Transverse colon (tissue), 4 donors: ENCODE results near the gene NT5DC3. TPM values are rescaled to one million over a fixed set of nuclear protein-coding genes. Genes with fewer than 3 reads are reported as not detected.

Experiments
- DNase-seq: peaks from one replicate; pipeline ENCODE4 v3.0.0-alpha.2; 2019
- H3K27ac ChIP-seq, 4 donors: fragments of 200-600 bp; sonication (generic); 2 replicates each; pipeline ENCODE4 v1.5.1; 2016 to 2018; ENCODE audit warnings: inconsistent platforms in 4 of 4
- H3K27me3 ChIP-seq: fragments of 200-600 bp; sonication (generic); 2 replicates; pipeline ENCODE4 v1.5.1; 2017; ENCODE audit warnings: inconsistent platforms
- H3K36me3 ChIP-seq, 4 donors: fragments of 200-600 bp; sonication (generic); 2 replicates each; pipeline ENCODE4 v1.5.1; 2017 to 2019; ENCODE audit warnings: inconsistent platforms in 4 of 4
- H3K4me1 ChIP-seq, 4 donors: fragments of 200-600 bp; sonication (generic); 2 replicates each; pipeline ENCODE4 v1.5.1; 2017 to 2020; ENCODE audit warnings: inconsistent platforms in 4 of 4
- H3K4me3 ChIP-seq, 4 donors: fragments of 200-600 bp; sonication (generic); 1 replicate in 1 of 4; 2 replicates in 3 of 4; pipeline versions ENCODE4 v1.5.1 to v1.6.1; 2017 to 2019; ENCODE audit warnings: inconsistent platforms in 4 of 4
- H3K9me3 ChIP-seq, 2 donors: fragments of 200-600 bp; sonication (generic); 2 replicates each; pipeline ENCODE4 v1.5.1; 2017 to 2019; ENCODE audit warnings: inconsistent platforms in 2 of 2
- EP300 ChIP-seq: sonication (generic); formaldehyde crosslinking; IDR thresholded peaks from one replicate; pipeline ENCODE4 v1.6.1; 2017; ENCODE audit warnings: antibody characterized with exemption, low read depth
- POLR2A ChIP-seq: fragments of 450-650 bp; IDR thresholded peaks from one replicate; pipeline ENCODE4 v1.6.1; 2016; ENCODE audit warnings: antibody characterized with exemption, mild to moderate bottlenecking, moderate library complexity
- POLR2AphosphoS5 ChIP-seq, 3 donors: sonication (generic); formaldehyde crosslinking; IDR thresholded peaks; one replicate each; pipeline ENCODE4 v1.6.1; 2016; ENCODE audit warnings: antibody characterized with exemption in 3 of 3
- WGBS, 2 donors: methylation state at CpG; one replicate each; pipeline ENCODE4 v1.1.5; 2018; ENCODE audit warnings: low coverage in 1 of 2; 5-methylcytosine and 5-hydroxymethylcytosine counted together
- in situ Hi-C, 4 donors: fragments of 200-750 bp; cut with MboI; loops; one replicate each; pipeline versions ENCODE4 v1.15.0 to v1.15.1; 2017; ENCODE audit warnings: low sequenced_read_pairs in 3 of 4, low pct_ligation_motif_present in 1 of 4, low pct_unique_long_range_greater_than_20kb in 1 of 4
- intact Hi-C: fragments of 100-400 bp; cut with DNase I; formaldehyde crosslinking; loops from one replicate; pipeline ENCODE4 v1.15.1; 2023; ENCODE audit warnings: low total_unique reads
- total RNA-seq, 4 donors: library from RNA; depleted of rRNA; stranded (reverse); fragments of >200 nt; gene quantifications; one replicate each; pipeline ENCODE4 v1.1.0, GENCODE V29; 2016
- TF ChIP-seq, protein P1 (sequence below), 5 experiments: fragments of 200-600 bp in 3 of 5; fragments of 450-650 bp in 2 of 5; sonication (generic) in 3 of 5; IDR thresholded peaks; 1 replicate in 2 of 5; 2 replicates in 3 of 5; pipeline ENCODE4 v1.5.1; 2016 to 2017; ENCODE audit warnings: antibody characterized with exemption in 5 of 5, inconsistent platforms in 3 of 5, mild to moderate bottlenecking in 2 of 5, moderate library complexity in 1 of 5

Gene NT5DC3
- total RNA-seq, 4 donors from 2014 or later = 24.3 to 71.4 (median 54.8) TPM

DNA sequence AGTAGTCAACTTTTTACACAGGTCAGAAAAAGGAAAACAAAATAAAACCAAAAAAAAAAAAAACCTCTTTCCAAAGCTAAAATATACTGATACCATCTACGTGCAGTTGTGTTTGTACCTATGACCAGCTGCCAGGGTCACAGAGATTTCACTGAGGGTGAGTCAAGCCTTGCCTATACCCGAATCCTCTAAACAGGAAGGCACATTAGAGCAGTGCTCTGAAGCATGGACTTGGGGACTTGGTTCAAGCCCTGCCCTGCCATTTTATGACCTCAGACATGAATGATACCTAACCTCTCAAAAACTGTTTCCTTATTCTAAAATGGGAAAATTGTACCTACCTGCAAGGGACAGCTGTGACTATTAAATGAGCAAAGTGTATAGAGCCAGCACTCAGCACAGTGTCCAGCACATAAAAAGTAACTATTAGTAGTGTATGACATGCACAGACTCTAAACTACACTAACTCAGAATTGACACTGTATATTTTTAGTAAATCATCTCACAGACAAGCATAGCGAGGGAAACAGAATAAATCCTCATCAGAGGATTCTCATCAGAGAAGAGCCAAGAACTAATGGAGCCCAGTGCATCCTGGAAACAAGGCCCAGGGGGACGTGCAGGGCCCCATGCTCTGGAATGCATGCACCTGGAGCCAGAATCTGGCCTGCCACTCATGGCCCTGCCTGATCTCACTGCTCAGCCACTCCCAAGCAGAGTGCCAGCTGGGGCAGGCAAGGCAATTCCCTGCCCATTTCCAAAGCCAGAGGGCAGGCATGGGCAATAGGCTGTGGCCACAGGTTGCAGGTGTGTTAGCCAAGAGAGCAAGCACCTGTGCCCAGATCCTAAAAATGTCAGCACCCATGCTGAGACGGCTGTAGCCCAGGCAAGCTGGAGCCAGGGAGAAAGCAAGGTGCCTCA is 57.0 kb downstream of the NT5DC3 start:
- intact Hi-C loops (loop anchor here (2.0 kb wide), 1 partner anchor 47 kb away; no protein-coding TSS in a partner anchor), in situ Hi-C loops (no loop called here)
- H3K4me1 ChIP-seq = peaks cover 0 to 16% (median 0%) of the 10 kb centered on the region in 4 donors
- peaks cover 0 to 10% (median 0%) of the 10 kb centered on the region in 4 donors for H3K36me3 ChIP-seq
- TF ChIP-seq EP300 = no peak
- peak in 1 of 3 donors; percentile 26 for TF ChIP-seq POLR2AphosphoS5 (IDR thresholded peaks at IDR 0.05)
- TF ChIP-seq POLR2A = no peak
- TF ChIP-seq, protein P1, sequence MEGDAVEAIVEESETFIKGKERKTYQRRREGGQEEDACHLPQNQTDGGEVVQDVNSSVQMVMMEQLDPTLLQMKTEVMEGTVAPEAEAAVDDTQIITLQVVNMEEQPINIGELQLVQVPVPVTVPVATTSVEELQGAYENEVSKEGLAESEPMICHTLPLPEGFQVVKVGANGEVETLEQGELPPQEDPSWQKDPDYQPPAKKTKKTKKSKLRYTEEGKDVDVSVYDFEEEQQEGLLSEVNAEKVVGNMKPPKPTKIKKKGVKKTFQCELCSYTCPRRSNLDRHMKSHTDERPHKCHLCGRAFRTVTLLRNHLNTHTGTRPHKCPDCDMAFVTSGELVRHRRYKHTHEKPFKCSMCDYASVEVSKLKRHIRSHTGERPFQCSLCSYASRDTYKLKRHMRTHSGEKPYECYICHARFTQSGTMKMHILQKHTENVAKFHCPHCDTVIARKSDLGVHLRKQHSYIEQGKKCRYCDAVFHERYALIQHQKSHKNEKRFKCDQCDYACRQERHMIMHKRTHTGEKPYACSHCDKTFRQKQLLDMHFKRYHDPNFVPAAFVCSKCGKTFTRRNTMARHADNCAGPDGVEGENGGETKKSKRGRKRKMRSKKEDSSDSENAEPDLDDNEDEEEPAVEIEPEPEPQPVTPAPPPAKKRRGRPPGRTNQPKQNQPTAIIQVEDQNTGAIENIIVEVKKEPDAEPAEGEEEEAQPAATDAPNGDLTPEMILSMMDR (IDR thresholded peaks at IDR 0.05) = peak in 3 of 5 experiments; percentile 14 to 56 (median 35)
- H3K4me3 ChIP-seq = no peak overlapping the region
- no peaks in the 10 kb centered on the region for H3K9me3 ChIP-seq
- DNase-seq = peak; percentile 46
- peak overlapping the region in 3 of 4 donors; percentile 44 to 58 (median 51) for H3K27ac ChIP-seq
- no peaks in the 10 kb centered on the region for H3K27me3 ChIP-seq
- 69 to 90% methylated on average over 2 to 5 of the region's 5 CpGs for WGBS, 2 donors

DNA sequence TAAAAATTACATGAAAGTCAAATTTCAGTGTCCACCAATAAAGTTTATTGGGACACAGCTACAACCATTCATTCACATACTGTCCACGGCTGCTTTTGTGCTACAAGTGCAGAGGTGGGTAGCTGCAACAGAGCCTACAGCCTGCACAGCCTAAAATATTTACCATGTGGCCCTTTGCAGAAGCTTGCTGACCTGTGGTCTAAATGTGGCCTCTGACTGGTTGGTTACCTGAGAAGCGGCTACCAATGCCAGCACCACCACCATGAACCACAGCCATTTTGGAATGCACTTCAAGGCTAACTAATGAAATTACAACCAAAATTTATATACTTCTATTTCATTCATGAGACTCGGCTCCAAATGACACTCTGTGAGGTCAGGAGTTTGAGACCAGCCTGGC is 58.6 kb downstream of the NT5DC3 start:
- Histone ChIP-seq H3K27me3 (no peaks in the 10 kb centered on the region), H3K4me1 (peaks cover 0 to 16% (median 0%) of the 10 kb centered on the region in 4 donors), H3K36me3 (peaks cover 0 to 10% (median 2%) of the 10 kb centered on the region in 4 donors), H3K4me3 (no peak overlapping the region), H3K9me3 (no peaks in the 10 kb centered on the region), H3K27ac (no peak overlapping the region)
- intact Hi-C loops = loop anchor here (2.0 kb wide), 1 partner anchor 46 kb away; no protein-coding TSS in a partner anchor
- WGBS, 2 donors = 93 to 100% methylated on average over 1 to 3 of the region's 3 CpGs
- DNase-seq = no peak
- no peak for TF ChIP-seq POLR2A
- TF ChIP-seq, protein P1 (IDR thresholded peaks at IDR 0.05) = no peak
- in situ Hi-C loops = no loop called here

DNA sequence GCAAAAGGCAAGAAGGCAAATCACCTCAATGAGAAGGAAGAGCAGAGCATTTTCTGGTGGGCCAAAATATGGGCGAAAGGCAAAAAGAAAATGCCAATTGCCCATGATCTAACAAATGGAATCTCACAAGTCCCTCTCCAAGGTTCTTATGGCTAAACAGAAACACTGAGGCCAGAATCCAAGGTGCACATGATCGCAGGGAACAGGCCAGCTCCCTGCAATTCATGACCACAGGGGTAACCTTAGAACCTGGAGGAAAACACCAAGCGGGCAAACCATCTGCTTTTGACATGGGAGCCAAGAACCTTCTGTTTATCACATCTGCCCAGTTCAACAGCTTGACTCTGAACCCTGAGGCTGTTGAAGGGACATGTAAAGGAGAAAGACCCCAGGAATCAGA is 60.0 kb downstream of the NT5DC3 start:
- Histone ChIP-seq H3K4me1 (peaks cover 0 to 16% (median 0%) of the 10 kb centered on the region in 4 donors), H3K27me3 (no peaks in the 10 kb centered on the region), H3K4me3 (no peak overlapping the region), H3K36me3 (peaks cover 0 to 14% (median 6%) of the 10 kb centered on the region in 4 donors), H3K9me3 (no peaks in the 10 kb centered on the region), H3K27ac (peak overlapping the region in 1 of 4 donors; percentile 3)
- 84 to 99% methylated on average over 3 of the region's 3 CpGs for WGBS, 2 donors
- in situ Hi-C loops = no loop called here
- DNase-seq = no peak
- TF ChIP-seq POLR2AphosphoS5 (IDR thresholded peaks at IDR 0.05) = no peak
- intact Hi-C loops = no loop called here

DNA sequence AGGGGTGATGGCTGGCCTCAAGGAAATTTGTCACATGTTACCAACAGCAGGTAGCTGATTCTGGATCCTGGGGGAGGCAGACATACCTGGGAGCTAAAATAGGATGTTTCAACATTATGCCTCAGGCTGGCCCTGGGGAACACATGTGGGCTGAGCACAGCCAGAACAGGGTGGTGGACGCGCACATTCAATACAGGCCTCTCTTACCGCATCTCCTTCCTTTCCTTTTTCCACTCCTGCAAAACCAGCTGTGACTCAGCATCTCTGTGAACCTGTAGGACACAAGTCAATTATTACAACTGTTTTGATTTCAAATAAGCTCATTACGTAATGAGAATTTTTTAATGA is 61.0 kb downstream of the NT5DC3 start:
- peaks cover 0 to 13% (median 5%) of the 10 kb centered on the region in 4 donors for H3K36me3 ChIP-seq
- TF ChIP-seq POLR2AphosphoS5 (IDR thresholded peaks at IDR 0.05) (no peak), EP300 (no peak), POLR2A (no peak)
- TF ChIP-seq, protein P1 (IDR thresholded peaks at IDR 0.05) = no peak
- no peaks in the 10 kb centered on the region for H3K27me3 ChIP-seq
- no peaks in the 10 kb centered on the region for H3K9me3 ChIP-seq
- in situ Hi-C loops = no loop called here
- H3K4me1 ChIP-seq = peaks cover 0 to 16% (median 0%) of the 10 kb centered on the region in 4 donors
- DNase-seq = no peak
- peak overlapping the region in 1 of 4 donors; percentile 43 for H3K27ac ChIP-seq
- no peak overlapping the region for H3K4me3 ChIP-seq
- intact Hi-C loops = no loop called here
- WGBS, 2 donors = 88 to 91% methylated on average over 4 of the region's 4 CpGs
